ENCODE measurements around the gene TKTL1.

GRCh38 chrX:154352012-154352401 is 56.4 kb downstream of the TKTL1 start:
- TF ChIP-seq CTCF (conservative IDR thresholded peaks at IDR 0.05; ENCODE audit: low read length), result no peak
- TF ChIP-seq EZH2phosphoT487 (IDR thresholded peaks at IDR 0.05; ENCODE audit: borderline replicate concordance), result no peak
